Superior temporal gyrus (tissue), 1 donor: Measurements from ENCODE around the gene TMEM126A.
A peak's percentile ranks its signal among the peaks of the same experiment; 100 is the strongest.
"Not testable (repeated sequence)": the region's sequence is repeated elsewhere in the genome, so short reads cannot be mapped to it uniquely, and the experiment has no call there.

Experiments used
- DNase-seq: peaks from one replicate; pipeline ENCODE4 v3.0.0-alpha.2; 2016; ENCODE audit errors: extremely low spot score

Gene TMEM126A

DNA sequence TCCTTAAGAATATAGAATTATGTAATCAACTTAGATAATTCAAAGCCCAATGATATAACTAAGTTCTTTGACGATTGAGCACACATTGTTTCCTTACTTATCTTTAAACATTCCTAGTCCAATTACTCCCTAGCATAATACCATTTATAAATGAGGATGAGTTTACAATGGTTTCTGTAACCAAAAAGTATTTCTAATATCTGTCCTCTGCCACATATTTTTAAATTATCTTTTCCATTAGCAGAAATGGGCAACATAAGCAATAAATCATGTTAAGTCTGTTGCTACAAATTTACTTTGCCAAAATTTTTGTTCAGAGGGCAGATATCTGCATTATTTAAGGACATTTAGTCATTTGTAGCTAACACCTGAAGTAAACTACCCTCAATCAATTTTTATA, 10.4 kb downstream of the TMEM126A start:
- no peak for DNase-seq

DNA sequence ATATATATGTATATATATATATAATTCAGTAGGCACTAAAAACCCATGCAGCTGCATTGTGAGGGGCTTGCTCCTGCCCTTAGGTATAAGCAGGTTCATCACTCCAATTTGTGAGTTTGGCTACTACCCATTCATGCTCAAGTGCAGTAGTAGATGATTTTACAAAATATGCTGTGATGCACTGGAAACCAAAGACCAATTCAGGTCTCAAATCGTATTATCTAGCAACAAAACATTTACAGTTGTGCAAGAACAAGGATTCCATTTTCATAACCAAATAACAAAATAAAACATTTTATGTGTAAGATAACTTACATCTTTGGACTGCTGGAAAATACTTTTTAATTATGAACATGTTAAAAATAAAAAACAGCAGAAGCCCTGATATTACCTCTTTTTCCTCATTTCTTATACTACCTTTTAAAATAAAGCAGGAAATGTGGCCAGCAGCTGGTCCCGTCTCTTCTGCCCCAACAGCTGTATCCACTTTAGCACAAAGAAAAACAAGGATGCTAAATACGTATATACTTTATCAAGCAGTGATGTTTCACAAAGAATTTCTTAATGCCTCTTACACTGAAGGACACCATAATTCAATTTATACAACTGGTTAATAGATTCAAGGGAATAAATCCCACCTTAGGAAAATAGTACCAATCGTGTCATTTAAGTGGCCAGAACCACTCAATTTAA, 14.4 kb downstream of the TMEM126A start:
- no peak for DNase-seq

DNA sequence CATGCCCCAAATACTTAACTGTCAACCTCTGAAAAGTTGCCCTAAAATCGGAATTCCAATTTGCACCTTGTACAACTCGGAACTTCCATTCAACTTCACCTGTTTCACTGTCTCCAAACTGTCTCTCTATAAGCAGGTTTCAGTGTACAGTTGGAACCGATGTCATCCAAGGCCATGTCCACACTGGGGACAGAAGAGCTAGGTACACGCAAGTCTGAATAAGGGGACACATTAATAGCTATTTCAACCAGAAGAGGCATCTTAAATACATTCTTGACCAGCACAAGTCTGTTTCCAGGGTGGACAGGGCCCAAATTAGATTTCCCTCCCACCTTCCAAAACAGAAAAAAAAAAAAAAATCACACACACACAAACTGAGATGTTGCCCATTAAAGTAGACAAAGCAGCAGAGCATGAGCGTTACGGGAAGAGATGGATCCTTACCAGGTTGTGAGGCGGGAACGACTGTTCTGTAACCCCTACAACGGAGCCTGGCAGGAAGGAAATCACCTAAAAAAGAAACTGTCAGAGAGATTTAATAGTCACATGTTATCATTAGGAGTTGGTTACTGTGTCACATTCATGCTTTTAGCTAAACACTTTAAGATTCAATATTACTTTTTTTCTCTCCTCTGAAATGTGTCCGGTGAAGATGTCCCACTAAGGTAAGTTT, 15.4 kb downstream of the TMEM126A start:
- DNase-seq: no peak

DNA sequence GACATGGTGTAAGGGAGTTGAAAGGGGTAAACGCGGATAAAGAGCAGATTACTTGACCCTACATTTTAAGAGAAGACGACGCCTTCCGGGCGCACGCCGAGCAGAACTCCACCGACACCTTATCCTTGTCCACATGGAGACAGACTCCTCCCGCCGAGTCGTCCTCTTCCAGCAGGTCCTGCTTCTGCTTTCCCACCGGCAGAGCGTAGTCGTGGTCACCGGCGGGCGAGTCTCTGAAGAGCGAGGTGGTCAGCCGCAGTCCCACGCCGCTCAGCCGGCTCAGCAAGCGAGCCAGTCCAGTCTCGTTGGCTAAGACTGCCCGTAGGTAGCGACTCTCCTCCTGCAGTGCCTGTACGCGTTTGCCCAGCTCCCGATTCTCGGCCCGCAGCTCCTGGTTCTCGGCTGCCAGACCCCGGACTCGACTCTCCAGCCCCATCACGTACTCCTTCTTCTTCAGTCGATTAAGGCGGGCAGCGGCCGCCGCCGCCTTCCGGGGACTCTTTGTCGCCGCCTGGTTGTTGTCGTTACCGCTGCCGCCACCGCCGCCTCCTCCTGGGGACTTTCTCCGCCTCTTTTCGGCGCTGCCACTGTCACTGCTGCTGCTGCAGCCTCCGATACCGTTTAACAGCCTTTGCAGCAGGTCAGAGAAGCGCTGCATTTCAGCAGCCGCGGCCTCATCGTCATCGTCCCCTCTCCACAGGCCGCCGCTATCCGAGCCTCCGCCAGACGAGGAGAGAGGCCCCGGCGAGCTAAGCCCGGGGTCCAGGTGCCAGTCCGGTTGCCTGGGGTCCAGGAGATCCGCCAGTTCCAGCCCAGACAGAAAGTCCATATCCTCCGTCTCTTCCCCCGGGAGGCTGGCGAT, 16.2 kb downstream of the TMEM126A start:
- peak; percentile 79 for DNase-seq

DNA sequence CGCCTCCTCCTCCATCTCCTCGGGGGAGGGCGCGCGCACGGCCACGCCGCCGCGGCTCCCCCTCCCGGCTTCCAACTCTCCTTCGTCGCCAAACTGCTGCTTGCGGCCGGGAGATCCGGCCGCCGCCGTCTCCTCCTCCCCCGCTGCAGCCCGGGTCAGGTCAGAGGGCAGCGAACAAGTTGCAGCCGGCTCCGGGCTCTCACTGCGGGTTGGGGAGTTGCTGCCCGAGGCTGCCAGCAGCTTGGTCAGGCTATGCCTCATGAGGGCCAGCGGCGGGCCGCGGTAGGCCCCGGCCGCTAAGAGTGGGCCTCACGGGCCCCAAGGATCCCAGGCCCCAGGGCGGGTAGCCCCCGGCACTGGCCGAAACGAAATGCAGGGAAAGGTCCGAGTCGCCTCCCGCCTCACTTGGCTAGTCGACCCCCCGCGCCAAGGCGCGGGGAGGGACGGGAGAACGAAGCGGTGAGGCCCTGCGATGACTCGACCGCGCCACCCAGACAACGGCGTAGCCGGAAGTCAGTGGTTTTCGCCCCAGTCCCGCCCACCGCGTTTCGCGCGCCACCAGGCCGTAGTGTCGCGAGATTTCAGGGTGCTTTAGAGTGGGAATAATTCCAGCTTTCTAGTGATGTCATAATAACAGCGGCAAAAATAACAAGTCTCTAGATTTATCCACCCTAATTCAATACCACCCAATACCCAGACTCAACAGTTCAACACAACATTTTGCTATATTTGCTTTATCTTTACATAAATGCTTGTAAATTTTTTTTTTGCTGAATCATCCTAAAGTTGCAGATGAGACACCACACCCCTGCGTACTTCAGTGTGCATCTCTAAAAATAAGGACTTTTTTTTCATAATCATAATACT, 17.1 kb downstream of the TMEM126A start, which contains the start of gene CREBZF:
Gene CREBZF, minus strand, starts transcription at position 515 of the 867 bp plus-strand sequence. Its CDS starts 254 bp downstream, at position 261.
- DNase-seq: peak; percentile 98

DNA sequence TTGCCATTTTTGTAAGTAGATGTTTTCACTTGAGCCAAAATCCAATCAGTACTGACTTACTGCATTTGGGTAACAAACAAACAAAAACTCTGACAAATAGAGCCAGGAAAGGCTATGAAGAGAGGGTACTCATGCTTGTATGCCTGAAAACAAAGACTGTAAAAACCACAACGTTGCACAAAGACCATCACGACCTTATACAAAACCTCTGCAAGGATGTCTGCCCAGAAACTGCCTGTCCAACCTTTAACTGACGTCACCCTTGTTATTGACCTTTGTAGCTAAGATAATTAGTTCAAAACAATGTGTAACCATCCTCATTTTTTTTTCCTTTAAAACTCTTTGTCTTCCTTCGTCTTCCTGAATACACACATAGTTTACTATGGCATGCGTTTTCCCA, 18.0 kb downstream of the TMEM126A start:
- DNase-seq: no peak

DNA sequence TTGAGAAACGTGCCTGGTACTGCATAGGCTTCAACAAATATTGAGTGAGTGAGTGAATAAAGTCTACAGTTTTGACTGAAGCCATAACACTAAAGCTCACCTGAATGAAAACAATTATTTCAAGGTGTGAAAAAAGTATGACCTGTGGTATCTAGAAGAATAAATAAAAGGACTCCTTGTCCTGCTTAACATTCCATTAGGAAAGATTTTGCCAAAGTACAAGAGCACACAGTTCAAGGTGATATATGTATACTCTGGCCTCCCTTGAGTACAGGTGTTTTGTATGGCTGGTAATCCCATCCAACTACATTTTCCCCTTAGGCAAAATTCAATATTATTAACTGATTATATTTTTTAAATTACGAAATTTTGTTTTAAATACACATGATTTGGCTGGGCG, 18.9 kb downstream of the TMEM126A start:
- no peak for DNase-seq

DNA sequence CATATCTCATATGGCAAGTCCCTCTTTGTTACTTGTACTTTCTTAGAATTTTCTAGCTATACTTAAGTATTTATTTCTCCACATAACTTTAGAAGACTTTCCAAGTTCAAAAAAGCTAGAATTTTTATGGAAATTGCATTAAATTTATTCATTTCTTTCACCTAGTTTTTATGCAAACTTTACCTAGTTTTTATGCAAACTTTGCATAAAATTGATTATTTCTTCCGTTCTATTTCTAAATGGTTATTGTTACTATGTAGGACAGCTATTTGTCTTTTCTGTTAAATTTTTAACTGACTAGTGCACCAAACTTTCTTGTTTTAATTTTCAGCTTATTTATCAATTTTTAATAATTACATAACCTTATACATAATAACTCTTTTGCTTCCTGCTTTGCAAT, 20.4 kb downstream of the TMEM126A start:
- no peak for DNase-seq

DNA sequence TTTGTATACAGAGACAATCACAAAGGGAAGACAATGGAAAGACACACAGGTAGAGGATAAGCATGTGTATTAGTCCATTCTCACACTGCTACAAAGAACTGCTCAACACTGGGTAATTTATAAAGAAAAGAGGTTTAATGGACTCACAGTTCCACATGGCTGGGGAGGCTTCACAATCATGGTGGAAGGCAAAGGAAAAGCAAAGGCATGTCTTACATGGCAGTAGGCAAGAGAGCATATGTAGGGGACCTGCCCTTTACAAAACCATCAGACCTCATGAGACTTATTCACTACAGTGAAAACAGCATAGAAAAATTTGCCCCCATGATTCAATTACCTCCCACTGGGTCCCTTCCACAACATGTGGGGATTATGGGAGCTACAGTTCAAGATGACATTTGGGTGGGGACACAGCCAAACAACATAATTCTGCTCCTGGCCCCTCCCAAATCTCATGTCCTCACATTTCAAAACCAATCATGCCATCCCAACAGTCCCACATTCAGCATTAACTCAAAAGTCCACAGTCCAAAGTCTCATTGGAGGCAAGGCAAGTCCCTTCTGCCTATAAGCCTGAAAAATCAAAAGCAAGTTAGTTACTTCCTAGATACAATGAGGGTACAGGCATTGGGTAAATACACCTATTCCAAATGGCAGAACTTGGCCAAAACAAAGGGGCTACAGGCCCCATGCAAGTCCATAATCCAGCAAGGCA, 23.3 kb downstream of the TMEM126A start:
- DNase-seq: not testable (repeated sequence)

DNA sequence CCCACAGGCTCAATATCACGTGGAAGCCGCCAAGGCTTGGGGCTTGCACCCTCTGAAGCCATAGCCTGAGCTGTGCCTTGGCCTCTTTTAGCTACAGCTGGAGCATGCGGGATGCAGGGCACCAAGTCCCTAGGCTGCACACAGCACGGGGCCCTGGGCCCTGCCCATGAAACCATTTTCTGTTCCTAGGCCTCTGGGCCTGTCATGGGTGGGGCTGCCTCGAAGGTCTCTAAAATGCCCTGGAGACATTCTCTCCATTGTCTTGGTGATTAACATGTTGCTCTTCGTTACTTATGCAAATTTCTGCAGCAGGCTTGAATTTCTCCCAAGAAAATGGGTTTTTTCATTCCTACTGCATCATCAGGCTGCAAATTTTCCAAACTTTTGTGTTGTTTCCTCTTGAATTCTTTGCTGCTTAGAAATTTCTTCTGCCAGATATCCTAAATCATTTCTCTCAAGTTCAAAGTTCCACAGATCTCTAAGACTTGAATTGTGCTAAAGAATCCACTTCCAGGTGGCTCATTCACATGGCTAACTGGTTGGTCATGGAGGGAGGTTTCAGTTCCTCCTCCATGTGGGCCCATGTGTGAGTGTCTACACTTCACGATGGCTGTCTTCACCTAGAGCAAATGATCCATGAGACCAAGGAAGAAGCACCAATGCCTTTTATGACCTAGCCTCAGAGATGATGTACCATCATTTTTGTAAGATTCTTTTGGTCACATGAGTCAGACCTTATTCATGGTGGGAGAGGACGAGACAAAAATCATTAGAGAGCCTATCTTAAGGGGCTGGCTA, 24.5 kb downstream of the TMEM126A start:
- DNase-seq: no peak

DNA sequence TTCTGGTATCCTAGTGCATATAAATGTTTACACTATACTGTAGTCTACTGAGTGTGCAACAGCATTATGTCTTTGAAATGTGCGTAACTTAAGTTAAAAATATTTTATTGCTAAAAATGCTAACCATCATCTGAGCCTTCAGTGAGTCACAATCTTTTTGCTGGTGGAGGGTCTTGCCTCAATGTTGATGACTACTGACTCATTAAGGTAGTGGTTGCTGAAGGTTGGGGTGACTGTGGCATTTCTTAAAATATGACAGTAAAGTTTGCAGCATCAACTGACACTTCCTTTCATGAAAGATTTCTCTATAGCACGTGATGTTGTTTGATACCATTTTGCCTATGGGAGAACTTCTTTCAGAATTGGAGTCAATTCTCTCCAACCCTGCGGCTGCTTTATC, 25.6 kb downstream of the TMEM126A start:
- DNase-seq: no peak

DNA sequence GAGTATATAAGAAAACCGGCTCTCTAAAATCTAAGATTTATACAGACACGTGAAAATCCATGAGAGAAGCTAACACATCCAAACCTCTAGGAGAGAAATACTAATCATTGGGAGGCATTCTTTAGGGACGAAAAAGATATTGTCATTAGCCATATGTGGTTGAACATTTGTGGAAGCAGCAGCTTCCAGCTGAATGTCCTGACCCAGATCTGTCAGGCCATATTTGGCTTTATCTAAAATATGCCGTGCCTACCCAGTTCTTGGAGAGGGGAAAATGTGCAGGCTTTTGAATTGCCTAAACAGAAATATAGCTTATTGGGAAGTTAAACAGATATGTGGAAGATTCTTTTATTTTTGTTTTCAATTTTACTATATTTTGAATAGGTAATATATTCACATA, 31.8 kb downstream of the TMEM126A start:
- DNase-seq: no peak

DNA sequence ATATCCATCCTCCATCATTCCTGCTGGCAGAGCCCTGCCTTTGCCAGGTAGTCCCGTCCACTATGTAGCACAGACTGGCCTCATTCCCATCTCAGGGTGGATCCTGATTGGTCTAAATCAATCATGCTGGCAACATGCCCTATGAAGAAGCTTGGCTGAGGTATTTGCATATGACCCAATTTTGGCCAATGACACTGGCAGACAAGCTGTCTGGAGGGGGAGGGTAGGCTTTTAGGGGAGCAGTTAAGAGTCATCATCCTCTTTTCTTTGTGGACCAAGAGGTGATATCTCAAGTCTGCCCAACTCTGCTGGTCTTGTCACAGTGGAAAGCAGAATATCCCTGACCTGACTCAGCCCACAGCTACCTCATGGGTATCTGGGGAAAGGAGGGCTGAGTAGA, 33.1 kb downstream of the TMEM126A start:
- DNase-seq: no peak

DNA sequence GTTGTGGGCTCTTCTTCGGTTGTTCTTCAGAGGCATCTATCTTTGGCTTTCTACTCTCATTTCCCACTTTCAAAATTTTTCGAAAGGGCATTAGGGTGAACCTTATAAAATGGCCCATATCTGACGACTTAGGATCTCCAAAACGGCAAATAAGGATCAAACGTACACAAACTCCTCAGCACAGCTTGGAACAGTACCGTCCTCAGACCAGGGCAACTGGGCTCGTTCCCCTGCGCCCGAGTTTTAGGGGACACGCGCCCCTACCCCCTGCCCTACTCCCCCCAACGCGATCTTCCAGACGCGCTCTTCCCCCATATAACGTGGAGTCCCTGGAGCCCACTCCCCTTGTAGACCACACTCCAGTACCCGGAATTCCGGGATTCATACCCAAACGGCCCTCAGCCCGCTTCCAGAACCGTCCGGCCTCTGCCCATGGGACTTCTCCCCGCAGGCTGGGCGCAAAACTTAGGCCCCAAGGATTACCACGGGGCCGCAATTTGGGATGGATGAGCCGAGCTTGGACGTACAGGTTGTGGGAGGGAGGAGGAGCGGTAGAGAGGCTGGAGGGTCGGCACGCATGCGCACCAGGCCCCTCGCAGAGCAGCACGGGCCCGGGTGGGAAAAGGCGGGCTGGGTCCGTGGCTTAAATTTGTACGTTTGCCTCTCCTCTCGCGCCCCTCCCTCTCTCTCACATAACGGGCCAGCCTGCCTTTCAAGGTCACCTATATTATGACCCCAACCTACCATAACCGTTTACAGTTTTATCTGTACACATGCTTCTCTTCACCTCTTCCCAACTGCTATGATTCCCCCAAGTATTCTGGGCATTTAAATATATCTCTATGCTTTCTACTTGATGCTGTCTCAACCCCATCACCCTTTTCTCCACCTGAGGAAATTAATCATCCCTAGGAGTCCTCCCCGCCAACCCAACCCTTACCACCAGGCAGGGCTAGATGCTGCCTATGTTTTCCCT, 34.9 kb downstream of the TMEM126A start:
- DNase-seq: peak; percentile 49

DNA sequence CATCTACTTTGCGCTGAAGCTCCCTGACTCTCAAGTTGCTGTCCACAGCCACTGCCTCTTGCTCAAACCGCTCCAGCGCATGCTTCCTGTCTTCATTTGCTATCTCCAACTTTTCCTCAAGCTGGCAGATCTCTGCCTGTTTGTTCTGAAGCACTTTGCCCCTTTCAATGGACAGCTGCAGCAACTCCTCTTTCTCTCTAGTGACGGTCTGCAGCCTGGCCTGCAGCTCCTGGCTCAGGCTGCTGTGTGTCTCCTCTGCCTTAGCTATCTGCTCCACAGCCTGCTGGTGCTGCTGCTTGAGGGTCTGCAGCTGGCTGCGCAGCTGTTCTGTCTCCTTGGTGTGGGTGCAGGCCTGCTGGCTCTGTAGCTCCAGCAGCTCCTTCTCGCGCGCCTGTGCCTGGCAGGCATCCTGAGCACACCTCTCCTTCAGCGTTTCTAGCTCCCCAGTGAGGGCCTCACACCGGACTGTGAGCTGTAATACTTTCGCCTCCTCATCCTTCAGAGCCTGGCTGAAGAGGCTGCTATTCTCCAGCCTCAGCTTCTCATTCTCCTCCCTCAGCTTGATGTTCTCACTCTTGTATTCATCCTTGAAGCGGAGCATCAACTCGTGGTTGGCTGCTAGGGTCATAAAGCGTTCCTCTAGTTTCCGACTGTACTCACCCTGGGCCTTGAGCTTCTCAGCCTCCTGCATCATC, 37.5 kb downstream of the TMEM126A start:
- DNase-seq: peak; percentile 38

DNA sequence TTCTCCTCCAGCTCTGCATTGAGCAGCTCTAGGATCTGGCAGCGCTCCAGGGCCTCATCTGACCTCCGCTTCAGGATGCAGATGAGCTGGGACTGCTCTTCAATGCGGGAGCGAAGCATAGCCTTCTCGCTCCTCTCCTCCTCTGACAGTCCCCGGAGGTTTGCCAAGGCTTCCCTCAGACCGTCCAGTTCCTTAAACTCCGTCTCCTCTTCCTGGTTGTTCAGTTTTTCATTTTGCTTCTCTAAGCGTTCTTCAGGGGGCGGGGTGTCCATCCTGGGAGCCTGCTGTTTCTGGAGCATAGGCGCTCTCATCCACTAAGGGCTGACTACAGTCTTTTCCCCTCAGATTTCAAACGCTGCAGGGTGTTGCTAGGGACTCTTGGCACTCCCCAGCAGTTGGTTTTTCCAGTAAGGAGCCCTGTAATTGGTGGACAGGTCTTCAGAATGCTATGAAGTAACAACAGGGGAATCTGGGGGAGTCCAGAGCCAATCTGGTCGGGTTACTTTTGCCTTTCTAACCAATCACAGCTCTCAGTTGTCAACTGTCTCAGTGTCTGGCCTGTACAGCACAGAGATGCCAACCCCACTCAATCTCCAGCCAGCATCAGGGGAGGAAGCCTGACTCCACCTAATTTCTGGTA, 38.2 kb downstream of the TMEM126A start, which contains the start of gene CCDC89:
Gene CCDC89, minus strand, starts transcription at position 376 of the 640 bp plus-strand sequence. Its CDS starts 65 bp downstream, at position 311.
- DNase-seq: peak; percentile 85

DNA sequence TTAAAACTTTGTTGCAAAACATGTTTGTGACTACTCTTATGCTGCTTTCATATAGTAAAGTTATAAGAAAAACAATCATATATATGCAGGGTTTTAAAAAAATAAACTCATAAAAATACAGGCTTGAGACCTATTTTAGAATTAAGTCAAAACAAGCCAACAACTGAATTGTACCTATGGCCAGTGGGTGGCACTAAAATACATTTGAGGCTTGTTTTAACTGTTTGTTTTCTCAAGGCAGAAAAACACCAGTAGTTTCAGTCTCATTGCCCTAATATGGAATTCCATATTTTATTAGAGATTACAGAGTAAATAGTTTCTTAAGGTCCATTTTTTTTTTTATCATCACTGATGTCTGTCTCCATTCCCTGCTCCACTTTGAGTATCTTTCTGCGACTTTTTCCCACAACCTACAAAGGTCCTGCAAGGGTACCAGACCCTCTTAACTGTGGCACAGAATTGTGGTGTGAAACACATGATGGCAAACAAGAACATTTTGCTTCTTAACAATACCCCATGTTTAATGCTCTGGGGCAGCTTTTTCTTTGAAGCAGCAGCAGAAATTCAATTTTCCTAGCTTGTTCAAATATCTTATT, 46.7 kb downstream of the TMEM126A start:
- DNase-seq: peak; percentile 86
